NOMO-1 treated with DMSO at 0.1 percent for 48 hours (cell line): Measurements from ENCODE around the gene YIF1B.
"Not testable (repeated sequence)": the region's sequence is repeated elsewhere in the genome, so short reads cannot be mapped to it uniquely, and the experiment has no call there.

Source experiments
- DNase-seq: peaks from one replicate; lab custom pipeline; 2025; ENCODE audit not compliant: unreplicated experiment; lab: John Stamatoyannopoulos, UW

YIF1B gene

DNA sequence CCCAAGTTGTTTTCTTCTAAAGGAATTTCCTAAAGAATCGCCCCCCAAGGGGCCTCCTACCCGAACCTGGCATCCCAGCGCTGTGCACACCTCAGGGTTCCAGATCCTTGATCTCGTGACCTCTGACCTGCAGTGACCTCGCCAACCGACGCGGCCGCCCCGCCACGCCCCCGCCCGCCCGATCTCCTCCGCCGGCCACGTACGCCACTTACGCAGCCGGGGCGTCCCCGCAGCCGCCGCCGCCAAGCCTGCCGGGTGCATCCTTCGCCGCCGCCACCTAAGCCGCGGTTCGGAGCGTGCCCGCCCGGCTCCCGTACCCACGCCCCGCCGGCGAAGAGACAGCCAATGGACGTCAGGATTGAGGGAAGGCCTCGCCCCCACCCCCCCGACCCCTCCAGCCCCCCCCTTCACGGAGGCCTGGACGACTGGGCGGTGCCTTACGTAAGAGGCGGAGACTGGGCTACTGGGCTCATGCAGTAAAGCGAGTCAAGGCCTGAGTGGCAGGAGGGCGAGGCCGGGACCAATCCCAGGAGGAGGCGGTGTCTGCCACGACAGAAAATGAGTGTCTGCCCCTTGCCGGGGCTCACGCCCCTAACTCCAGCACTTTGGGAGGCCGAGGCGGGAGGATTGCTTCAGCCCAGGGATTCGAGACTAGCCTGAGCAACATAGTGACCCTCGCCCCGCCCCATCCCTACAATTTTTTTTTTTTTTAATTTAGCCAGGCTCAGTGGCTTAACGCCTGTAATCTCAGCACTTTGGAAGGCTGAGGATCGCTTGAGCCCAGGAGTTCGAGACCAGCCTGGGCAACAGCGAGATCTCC, at the start of gene YIF1B:
YIF1B (minus strand) TSS at position 291 of the 820 bp plus-strand sequence; CDS start at position 261, 30 bp downstream.
- DNase-seq: peak; percentile 97

- DNase-seq: not testable (repeated sequence)
Observed at GRCh38 chr19:38362946-38363688, 47.4 kb upstream of the YIF1B start.

DNA sequence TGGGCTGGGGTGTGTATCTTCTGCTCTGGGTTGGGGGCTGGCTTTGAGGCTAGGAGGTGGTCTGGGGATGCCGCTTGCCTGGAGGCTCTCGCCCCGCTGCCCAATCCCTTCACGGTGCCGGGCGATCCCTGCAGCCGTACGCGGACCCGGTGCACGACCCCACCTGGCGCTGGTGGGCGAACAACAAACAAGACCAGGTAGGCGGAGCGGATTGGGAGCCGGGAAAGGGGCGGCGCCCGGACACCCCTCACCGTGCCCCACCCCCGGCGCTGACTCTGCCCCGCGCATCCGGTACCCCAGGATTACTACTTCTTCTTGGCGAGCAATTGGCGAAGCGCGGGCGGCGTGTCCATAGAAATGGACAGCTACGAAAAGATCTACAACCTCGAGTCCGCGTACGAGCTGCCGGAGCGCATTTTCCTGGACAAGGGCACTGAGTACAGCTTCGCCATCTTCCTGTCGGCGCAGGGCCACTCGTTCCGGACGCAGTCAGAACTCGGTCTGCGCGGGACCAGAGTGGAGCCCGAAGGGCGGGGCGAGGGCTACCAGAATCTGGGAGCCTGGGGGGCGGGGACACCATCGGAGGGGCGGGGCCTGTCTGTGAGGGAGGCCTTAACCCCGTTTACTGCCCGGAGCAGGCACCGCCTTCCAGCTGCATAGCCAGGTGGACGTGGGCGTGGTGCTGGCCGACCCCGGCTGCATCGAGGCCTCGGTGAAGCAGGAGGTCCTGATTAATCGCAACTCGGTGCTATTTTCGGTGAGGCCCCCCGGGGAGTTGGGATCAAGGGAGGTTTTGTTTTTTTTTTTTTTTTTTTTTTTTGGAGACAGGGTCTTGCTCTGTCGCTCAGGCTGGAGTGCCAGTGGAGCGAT, 46.6 kb upstream of the YIF1B start:
- peak; percentile 75 for DNase-seq

GRCh38 chr19:38361633-38362075, 45.9 kb upstream of the YIF1B start:
- peak; percentile 79 for DNase-seq

GRCh38 chr19:38360839-38361631, 45.3 kb upstream of the YIF1B start:
- no peak for DNase-seq

GRCh38 chr19:38360351-38360750, 44.6 kb upstream of the YIF1B start:
- DNase-seq: no peak

- DNase-seq: no peak
Observed at GRCh38 chr19:38359242-38360021, 43.7 kb upstream of the YIF1B start.

- no peak for DNase-seq
Observed at GRCh38 chr19:38358071-38358470, 42.3 kb upstream of the YIF1B start.

DNA sequence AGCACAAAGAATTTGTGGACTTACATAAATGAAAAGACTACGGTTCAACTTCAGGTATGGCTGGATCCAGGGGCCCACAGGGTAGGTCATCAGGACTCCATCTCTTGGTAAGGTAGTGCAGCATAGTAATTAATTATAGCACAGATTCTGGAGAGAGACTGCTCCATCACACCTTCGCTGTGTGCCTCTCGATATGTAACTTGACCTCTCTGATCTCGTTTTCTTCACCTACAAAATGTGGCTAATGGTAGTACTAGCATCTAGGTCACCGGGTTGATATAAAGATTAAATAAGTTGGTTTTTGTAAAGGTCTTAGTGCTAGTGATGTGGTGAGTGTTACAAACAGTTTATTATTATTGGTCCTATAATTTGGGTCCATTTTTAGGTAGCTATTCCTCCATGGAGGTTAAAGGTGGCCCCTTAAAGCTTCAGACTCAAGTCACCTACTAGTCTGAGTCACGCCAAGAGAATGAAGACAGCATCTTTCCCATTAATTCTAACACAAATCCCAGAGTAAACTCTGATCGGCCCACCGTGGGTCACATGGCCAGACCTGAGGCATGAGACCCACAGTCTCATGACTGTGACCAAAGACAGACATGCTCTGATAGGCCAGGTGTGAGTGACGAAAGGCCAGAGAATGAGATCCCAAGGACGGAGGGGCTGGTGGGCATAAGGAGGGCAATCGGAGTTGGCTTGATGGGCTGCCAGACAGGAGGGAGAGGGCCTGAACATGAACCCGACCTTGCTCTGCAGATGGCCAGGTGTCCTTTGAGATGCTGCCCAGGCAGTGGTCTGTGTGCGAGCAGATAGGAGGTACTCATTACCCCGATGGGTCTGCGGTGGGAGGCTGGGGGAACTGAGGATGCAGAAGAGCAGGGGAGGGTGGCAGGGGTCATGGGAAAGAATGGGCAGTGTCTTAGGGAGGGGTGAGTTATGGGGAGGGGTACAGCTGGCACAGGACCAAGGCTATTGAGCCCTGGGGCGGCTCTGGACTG, 40.3 kb upstream of the YIF1B start:
- DNase-seq: no peak

GRCh38 chr19:38352611-38353010, 36.9 kb upstream of the YIF1B start:
- no peak for DNase-seq

DNA sequence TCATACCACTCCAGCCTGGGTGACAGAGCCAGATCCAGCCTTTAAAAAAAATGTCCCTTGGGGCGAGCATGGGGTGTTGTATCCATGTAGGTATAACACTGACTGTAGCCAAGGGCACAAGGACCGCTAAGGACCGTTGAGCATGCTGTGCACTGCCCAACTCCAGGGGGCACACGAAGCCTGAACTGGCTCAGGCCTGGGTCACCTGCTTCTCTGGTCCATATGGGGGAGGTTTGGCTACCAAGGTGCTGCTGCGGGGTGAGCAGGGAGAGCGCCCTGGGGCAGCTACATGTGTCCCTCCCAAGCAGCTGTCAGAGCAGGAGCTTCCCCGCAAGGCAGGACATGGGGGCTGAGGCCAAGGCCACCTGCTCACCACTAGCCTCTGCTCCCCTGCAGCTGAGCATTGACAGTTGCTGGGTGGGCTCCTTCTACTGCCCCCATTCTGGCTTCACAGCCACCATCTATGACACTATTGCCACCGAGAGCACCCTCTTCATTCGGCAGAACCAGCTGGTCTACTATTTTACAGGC, 36.2 kb upstream of the YIF1B start:
- no peak for DNase-seq

DNA sequence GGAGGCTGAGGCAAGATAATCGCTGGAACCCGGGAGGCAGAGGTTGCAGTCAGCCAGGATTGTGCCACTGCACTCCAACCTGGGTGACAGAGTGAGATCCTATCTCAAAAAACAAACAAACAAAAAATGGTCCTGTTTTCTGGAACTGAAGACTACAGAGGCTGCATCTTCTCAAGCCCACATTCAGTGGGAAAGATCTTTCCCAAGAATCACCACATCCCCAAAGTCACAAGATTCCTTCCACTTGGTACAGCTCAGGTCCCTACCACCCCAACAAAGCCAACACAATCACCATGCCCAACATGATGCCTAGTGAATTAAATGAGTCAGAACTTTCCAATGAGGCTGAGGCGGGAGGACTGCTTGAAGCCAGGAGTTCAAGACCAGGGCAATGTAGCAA, 35.1 kb upstream of the YIF1B start:
- DNase-seq: no peak

GRCh38 chr19:38346837-38347236, 31.1 kb upstream of the YIF1B start:
- DNase-seq: no peak

GRCh38 chr19:38340927-38341326, 25.2 kb upstream of the YIF1B start:
- DNase-seq: no peak

DNA sequence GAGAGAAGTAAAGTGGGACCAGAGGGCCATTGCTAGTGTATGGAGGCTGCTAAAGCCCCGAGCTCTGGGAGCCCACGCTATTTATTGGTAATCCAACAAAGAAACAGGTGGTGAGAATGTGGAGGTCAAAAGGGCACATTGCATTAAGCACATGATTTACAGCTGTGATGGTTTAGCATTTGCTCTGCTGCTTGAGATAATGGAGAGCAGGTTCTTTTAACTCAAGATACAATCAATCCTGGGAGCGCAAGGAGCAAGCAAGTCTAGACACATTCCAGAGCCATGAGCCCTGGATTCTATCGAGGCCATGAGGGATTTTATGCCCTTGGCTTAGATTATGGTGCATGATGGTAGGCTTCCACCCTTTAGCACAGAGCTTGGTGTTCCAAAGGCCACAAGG, 23.3 kb upstream of the YIF1B start:
- not testable (repeated sequence) for DNase-seq

DNA sequence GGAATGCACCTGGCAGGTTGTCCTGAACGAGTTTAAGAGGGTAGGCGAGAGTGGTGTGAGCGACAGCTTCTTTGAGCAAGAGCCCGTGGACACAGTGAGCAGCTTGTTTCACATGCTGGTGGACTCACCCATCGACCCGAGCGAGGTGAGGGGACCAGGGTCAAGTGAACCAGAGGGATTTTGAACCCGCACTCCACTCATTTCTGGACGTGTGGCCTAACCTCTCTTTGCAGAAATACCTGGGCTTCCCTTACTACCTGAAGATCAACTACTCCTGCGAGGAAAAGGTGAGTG, 21.6 kb upstream of the YIF1B start:
- DNase-seq: no peak

DNA sequence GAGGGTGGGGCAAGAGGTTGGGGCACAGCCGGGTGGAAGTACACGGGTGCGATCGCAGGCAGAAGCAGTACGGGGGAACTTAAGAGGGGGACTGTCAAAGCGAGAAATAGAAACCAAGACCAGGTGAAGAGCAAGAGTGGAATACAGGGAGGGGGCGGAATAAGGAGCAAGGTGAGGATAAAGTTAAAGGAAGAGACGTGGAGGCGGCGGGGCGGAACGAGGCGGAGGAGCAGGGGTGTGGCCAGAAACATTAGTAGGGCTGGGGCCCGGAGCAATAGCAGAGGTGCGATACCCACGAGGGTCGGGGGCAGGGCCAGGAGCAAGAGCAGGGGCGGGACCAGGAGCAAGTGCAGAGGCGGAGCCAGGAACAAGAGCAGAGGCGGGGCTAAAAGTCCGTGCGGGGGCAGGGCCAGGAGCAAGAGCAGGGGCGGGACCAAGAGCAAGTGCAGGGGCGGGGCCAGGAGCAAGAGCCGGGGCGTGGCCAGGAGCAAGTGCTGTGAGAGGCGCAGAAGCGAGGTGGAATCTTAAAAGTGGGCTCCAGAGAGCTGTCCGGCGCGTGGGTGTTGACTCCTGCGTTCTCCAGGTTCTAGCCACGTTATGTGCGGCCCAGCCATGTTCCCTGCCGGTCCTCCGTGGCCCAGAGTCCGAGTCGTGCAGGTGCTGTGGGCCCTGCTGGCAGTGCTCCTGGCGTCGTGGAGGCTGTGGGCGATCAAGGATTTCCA, 21.1 kb upstream of the YIF1B start:
- peak; percentile 97 for DNase-seq
